K562 (cell line): ENCODE results near the gene PLCL1.

Experiments
- CTBP1 ChIP-seq: fragments of 450-650 bp; IDR thresholded peaks from 2 replicates; pipeline ENCODE4 v1.6.1; 2016; ENCODE audit warnings: borderline replicate concordance
- HNRNPLL ChIP-seq: fragments of 200-400 bp; formaldehyde crosslinking; IDR thresholded peaks from 2 replicates; pipeline ENCODE4 v1.6.1; 2017; ENCODE audit warnings: low read length, low read depth, mild to moderate bottlenecking; ENCODE audit not compliant: poor library complexity, severe bottlenecking
- POLR2AphosphoS5 ChIP-seq: IDR thresholded peaks from 2 replicates; pipeline ENCODE4 v1.6.1; 2011; ENCODE audit warnings: mild to moderate bottlenecking, low read depth, low read length, moderate library complexity; ENCODE audit not compliant: control insufficient read depth, insufficient read depth
- POLR3A ChIP-seq: IDR thresholded peaks from 2 replicates; pipeline ENCODE4 v1.6.1; 2011; ENCODE audit warnings: borderline replicate concordance, mild to moderate bottlenecking, moderate library complexity; ENCODE audit not compliant: insufficient read length, insufficient read depth; ENCODE audit errors: extremely low read depth
- RBFOX2 ChIP-seq: fragments of 200-400 bp; formaldehyde crosslinking; IDR thresholded peaks from 2 replicates; pipeline ENCODE4 v1.6.1; 2017; ENCODE audit warnings: low read depth, mild to moderate bottlenecking, low read length, moderate library complexity
- ZNF12 ChIP-seq: sonication (generic); formaldehyde crosslinking; IDR thresholded peaks from 2 replicates; pipeline ENCODE4 v1.4.0; 2020; ENCODE audit warnings: mild to moderate bottlenecking, missing genetic modification reagents
- TF ChIP-seq, protein P1 (sequence below), 3 experiments: IDR thresholded peaks in 2 of 3; conservative IDR thresholded peaks in 1 of 3; 2 replicates each; pipeline ENCODE4 v1.5.1; 2011 to 2012; ENCODE audit warnings: low read length in 3 of 3, mild to moderate bottlenecking in 3 of 3, control low read depth in 2 of 3, improper control_type of control experiment in 1 of 3, inconsistent platforms in 1 of 3, low read depth in 1 of 3, mixed read lengths in 1 of 3, moderate library complexity in 1 of 3; ENCODE audit not compliant: insufficient read depth in 2 of 3
- TF ChIP-seq, protein P2 (sequence below): IDR thresholded peaks from 2 replicates; pipeline ENCODE4 v1.6.1; 2016; ENCODE audit warnings: missing genetic modification characterization, missing compliant biosample characterization
- TF ChIP-seq, protein P3 (sequence below): fragments of 450-650 bp; IDR thresholded peaks from one replicate; pipeline ENCODE4 v1.6.1; 2018; ENCODE audit warnings: mild to moderate bottlenecking, moderate library complexity; ENCODE audit not compliant: partially characterized antibody

DNA sequence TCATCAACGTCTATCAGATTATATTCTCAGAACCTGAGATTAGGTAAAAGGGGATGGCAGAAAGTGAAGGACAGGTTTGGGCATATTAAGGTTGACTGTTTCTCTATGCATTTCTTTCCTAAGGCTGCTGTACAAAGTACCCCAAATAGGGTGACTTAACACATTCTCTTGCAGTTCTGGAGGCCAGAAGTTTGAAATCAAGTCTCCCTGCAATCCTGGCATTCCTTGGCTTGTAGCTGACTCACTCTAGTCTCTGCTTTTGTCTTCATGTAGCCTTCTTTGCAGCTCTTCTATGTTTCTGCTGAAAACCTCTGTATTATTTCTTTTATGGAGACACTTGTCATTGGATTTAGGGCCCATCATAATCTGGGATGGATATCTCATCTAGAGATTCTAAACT is 364.3 kb downstream of the PLCL1 start:
- no peak for TF ChIP-seq POLR3A
- no peak for TF ChIP-seq CTBP1
- no peak for TF ChIP-seq HNRNPLL
- TF ChIP-seq, protein P1, sequence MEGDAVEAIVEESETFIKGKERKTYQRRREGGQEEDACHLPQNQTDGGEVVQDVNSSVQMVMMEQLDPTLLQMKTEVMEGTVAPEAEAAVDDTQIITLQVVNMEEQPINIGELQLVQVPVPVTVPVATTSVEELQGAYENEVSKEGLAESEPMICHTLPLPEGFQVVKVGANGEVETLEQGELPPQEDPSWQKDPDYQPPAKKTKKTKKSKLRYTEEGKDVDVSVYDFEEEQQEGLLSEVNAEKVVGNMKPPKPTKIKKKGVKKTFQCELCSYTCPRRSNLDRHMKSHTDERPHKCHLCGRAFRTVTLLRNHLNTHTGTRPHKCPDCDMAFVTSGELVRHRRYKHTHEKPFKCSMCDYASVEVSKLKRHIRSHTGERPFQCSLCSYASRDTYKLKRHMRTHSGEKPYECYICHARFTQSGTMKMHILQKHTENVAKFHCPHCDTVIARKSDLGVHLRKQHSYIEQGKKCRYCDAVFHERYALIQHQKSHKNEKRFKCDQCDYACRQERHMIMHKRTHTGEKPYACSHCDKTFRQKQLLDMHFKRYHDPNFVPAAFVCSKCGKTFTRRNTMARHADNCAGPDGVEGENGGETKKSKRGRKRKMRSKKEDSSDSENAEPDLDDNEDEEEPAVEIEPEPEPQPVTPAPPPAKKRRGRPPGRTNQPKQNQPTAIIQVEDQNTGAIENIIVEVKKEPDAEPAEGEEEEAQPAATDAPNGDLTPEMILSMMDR (IDR thresholded peaks at IDR 0.05 in 2 of 3, conservative IDR thresholded peaks at IDR 0.05 in 1 of 3; ENCODE audit: insufficient read depth in 2 of 3, low read depth in 1 of 3, low read length in 3 of 3), result no peak
- TF ChIP-seq, protein P2, sequence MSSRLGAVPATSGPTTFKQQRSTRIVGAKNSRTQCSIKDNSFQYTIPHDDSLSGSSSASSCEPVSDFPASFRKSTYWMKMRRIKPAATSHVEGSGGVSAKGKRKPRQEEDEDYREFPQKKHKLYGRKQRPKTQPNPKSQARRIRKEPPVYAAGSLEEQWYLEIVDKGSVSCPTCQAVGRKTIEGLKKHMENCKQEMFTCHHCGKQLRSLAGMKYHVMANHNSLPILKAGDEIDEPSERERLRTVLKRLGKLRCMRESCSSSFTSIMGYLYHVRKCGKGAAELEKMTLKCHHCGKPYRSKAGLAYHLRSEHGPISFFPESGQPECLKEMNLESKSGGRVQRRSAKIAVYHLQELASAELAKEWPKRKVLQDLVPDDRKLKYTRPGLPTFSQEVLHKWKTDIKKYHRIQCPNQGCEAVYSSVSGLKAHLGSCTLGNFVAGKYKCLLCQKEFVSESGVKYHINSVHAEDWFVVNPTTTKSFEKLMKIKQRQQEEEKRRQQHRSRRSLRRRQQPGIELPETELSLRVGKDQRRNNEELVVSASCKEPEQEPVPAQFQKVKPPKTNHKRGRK, result no peak
- no peak for TF ChIP-seq POLR2AphosphoS5
- TF ChIP-seq ZNF12 (CRISPR knock-in tag), result no peak
- TF ChIP-seq RBFOX2, result no peak
- TF ChIP-seq, protein P3, sequence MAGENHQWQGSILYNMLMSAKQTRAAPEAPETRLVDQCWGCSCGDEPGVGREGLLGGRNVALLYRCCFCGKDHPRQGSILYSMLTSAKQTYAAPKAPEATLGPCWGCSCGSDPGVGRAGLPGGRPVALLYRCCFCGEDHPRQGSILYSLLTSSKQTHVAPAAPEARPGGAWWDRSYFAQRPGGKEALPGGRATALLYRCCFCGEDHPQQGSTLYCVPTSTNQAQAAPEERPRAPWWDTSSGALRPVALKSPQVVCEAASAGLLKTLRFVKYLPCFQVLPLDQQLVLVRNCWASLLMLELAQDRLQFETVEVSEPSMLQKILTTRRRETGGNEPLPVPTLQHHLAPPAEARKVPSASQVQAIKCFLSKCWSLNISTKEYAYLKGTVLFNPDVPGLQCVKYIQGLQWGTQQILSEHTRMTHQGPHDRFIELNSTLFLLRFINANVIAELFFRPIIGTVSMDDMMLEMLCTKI, result no peak
